Stimulated activated CD8-positive, alpha-beta memory T cell treated with anti-CD3 and anti-CD28 coated beads, Interleukin-15, amount 100 ng/mL, for 48 hours (primary cell): ENCODE measurements around the gene DGKB.

Experiments
- DNase-seq, 2 donors: peaks; one replicate each; pipeline ENCODE4 v3.0.0-alpha.2; 2020; ENCODE audit warnings: low read depth in 2 of 2

DGKB gene

DNA sequence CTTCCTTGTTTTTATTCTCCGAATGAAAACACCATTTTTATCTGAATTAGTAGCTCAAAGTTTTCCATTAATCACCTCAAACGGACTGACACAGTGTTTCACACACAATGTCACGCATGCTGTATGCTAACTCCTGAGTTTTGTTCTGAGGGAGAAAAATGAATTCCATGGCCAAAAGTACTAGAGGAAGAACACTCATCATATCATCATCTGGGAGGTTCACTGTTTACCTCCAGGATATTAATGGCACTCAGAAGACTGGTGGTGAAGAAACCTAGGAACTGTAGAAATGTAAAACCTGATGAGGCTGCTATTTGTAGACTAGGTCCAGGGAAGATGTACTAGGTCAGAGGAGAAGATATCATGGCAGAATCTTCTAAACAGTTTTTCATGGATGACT is 517.5 kb downstream of the DGKB start:
- no peak for DNase-seq

DNA sequence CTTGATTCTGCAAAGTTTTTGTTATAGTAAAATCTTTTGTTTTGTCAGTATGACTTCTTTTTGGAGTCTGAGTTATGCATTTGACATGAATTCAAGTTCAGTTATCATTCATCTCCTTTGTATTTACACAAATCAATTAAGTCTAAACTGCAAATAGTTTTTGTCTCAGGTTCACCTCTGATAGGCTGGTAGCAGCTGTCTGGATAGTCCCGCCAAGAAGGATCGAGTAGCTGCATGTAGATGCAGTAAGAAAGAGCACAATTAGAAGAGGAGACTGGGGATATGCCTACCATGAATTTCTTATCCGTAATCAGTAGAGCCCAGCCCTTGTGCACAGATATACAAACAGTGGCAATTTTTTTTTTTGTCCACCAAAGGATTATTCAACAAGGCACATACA is 520.6 kb downstream of the DGKB start:
- DNase-seq: no peak

DNA sequence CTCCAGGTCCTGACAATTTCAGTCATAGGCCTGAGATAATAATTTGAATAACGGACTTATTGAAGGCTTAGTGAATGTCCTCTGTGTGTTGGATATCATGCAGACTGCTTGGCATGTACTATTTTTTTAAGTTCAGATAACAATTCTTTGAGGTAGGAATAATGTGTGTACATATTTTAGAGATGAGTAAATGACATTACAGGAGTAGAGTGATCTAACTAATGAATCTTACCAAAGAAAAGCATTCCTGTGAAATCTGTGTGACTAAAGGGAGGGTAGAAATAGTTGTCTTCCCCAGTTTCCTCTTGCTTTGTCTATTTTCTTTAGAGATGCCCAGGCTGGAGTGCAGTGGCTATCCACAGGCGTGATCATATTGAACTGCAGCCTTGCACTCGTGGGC is 521.2 kb downstream of the DGKB start:
- no peak for DNase-seq

DNA sequence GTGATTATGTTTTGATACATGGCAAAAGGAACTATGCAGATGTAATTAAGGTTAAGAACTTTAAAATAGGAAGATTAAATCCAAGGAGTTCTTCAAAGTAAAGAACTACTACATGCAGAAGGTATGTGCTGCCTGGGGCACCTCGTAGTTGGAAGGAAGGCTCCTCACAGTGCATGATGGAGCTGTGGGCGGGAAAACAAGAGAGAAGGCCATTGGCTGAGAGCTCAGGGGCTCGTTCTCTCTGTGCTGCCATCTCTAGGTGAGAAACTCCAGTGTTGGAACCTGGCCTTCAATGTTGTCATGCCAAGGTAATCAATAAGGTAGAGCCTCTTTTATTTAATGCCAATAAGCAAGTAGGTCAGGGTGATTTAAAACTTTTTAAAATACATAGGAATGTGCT is 521.7 kb downstream of the DGKB start:
- no peak for DNase-seq

DNA sequence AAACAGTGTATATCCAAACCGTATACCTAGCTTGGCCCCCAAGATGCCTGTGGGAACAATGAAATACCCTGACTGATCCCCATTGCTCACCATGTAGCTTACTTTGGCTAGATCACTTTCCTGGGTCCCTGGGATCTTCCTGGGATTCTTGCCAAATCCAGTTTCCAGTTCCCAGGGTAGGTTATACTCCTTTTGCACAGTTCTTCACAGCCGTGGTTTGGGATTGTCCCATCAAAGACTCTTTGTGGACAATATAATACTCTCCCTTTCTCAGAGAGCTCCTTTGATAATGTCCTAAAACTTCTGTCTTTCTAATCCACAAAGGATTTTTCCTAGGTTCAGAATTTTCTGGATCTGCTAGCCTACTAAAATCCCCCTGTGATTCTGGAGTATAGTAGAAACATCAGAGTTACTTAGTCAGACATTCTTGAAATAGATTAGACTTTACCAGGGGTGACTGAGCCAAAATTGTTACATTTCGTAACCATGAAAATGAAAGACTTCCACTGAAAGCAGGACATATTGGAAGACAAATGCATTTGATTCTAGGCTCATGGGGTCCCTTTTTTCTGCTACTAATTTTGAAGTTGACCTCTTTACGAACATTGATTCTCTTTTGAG is 524.8 kb downstream of the DGKB start:
- DNase-seq: no peak

DNA sequence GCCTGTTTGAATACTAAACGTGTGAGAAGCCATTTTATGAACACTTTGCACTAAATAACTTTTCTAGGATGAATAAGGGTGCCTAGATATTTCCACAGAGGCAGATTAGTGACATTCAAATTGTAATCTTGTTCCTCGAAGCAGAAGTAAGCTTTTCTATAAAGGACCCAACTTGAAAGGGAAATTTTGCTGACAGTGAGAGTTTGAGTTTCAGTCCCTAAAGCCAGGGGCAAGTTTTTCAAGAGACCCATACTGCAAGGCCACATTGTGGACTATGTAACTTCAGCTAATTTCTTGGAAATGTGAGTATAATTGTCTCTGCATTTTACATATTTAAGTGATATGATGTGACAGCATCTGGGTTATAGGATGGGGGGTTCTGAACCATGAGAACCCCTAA is 525.8 kb downstream of the DGKB start:
- no peak for DNase-seq

DNA sequence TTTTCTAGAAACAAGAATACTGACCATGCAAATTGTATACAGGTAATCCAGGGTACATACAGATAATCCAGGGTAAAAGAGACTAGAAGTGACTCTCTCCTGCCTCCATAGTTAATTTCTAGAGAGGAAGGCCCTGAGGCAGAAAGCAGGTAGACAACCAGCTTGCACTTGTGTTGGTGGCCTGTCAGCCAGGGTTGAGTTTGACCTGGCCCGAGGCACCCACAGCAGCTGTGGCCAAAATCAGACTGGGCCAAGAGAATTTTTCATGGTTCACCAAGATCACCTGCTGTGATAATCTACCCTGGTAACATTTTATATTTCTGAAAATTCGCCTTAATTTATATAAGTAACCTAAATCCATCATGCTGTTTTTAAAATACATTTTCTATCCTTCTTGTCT is 526.6 kb downstream of the DGKB start:
- DNase-seq: no peak

DNA sequence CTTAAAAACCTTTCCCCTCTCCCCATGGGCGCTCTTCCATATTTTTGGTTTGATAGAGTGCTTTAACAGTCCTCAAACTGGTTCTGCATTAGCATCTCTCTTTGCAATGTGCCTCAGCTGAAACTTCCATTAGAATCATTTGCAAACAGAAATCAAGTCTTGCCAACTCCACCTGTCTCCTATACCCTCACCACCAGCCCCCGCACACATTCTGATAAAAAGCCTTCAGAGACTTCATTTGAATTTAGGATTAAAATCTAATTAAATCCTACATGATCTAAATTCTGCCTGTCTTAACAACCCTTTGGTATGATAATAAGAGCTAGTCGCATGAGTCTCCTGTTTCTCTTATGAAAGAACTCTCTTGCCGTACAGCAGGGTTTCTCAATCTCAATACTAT is 528.2 kb downstream of the DGKB start:
- DNase-seq: no peak

DNA sequence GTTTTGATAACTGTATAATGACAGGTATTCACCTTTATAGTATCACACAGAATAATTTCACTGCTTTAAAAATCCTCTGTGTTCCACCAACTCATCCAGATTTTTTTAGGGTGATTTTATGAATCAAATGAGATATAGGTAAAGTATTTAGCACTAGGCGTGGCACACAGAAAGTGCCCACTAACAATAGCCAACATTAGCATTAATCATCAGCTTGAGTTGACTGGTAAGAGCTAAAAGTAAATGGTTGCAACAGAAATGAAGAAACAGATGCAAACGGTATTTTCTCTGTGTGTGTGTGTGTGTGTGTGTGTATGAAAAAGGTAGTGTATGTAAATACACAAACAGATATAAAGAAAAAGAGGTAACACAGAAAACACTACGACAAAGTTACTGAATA is 534.3 kb downstream of the DGKB start:
- DNase-seq: no peak

DNA sequence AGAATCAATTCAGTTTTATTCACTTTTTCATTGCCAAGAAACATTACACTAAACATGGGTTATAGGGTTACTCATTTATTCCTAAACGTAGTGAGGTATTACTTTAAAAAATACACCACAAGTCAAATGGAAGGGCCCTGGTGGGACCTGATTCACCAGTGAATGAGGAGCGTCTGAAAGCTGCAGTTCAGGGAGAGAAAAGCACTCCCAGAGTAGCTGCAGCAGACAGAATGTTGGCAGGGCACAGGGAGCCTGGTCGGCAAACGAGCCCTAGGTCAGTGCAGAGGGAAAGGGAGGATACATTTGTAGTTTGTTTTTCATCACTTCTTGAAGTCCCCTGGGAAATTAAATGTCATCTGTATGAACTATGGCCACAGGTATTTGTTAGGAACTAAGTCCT is 551.4 kb downstream of the DGKB start:
- no peak for DNase-seq

DNA sequence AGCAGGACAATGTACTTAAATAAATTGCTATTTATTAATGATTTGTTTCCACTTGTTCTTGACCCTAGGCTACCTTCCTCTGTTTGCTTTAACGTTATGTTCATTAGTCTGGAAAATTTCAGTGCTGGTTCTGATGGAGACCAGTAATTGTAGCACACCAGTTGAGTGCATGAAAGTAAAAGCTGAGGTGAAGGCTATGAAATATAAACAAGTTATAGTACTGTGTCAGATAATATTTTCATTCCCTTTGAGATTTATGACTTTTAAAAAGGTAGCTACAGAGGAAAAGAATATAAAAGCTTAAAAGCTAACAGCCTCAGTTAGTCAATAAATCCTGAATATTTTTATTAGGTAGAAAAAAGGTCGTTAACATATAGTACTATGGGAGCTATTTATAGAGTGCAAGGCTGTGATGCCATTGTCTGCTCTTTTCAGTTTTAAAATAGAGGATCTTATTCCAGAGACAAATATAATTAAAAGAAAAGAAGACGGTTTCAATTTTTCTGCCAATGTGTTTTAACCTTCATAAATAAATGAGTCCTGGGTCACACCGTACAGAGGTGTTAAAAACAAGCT is 561.3 kb downstream of the DGKB start:
- DNase-seq: no peak

DNA sequence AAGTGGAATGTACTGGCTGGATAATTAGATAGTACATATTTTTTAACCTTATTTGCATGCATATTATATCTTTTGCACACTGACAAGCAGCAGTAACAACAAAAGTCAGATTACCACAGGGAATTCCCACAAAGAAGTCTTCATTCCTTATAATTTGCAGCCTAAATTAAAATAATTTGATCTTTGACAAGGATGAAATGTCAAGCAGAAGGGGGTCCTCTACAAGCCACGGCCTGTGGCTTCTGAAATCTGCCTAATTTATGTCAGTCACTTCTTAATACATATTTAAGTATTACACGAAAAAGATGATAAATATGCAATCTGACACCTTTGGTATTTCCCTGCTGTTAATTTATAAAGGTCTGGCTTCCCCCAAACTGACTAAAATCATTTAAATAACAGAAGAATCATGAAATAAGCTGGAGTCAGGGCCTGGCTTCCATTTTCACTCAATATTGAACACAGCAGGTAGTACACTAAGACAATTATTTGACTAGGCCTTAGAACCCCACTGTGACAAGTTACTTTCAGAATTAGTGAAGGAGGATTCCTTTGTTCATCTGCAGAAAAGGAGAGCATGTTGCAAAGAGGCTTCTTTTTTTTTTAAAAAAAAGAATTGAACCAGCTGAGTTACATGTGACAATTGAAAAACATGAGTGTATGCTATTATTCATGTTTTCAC is 562.0 kb downstream of the DGKB start:
- DNase-seq: no peak

DNA sequence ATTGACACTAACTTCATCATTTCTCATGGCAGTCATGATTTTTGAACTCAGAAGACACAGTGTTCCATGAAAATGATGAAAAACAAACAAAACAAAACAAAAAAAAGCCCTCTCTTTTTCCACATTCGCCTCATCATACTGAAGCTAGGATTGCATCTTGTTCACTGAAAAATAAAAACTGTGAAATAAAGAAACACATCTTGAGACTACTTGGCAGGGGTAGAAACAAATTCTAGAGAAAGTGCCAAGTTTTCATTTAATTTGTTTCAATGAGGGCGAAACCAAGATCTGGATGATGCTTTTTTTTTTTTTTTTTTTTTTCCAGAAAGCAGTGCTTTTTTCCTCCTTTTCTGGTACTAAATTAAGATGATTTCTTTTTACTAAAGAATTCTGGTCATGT is 562.7 kb downstream of the DGKB start:
- no peak for DNase-seq

DNA sequence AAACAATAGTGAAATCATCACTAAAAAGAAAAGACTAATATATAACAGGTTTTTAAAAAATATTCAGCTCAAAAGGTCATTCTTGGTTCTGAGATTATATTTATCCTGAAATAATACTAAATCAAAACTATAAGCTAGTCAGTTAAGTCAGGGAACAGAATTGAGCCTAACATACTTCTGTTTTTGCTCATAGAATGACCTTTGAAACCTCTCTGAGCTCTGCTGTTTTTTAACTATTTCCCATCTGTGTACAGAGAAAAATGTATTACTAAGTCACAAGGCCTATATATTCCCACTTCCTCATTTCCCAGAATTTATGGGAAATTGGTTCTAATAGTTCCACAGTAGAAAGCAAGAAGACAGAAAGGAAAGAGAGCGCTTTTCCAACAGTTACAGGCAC is 566.3 kb downstream of the DGKB start:
- DNase-seq: no peak

DNA sequence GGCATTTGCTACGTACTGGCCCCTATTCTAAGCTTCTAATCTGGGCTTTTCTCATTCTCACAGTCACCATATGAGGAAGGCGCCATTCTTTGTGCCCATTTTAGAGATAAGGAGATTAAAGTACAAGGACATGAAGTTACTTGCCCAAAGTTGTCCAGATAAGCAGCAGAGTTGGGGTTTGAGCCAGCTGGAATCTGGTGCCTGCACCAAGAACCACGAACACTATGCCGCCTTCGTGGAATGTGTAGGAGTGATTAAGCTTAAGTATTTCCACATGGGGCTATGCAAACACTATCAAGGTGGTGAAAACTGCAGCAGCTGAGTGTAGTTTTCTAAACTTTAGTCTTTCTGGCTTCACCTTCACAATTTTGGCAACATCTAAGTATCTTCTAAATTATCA is 570.4 kb downstream of the DGKB start:
- DNase-seq: no peak

DNA sequence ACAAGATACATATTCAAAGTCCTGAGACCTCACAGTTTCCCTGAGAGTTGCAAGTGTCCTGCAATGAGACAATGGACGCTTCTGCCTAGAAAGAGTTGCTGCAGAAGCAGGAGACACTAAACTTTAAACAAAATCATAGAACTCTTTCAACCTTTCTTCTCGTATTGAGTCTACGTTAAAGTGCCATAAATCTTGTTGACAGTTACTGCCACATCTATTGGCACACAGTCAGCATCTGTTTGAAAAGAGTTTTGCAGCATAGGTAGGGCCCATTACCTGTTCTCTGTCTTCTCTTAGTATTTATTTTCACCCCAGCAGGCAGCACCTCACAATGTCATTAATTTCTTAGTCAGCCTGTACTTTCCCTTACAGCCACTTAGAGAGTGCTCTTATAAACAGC is 577.8 kb downstream of the DGKB start:
- no peak for DNase-seq

DNA sequence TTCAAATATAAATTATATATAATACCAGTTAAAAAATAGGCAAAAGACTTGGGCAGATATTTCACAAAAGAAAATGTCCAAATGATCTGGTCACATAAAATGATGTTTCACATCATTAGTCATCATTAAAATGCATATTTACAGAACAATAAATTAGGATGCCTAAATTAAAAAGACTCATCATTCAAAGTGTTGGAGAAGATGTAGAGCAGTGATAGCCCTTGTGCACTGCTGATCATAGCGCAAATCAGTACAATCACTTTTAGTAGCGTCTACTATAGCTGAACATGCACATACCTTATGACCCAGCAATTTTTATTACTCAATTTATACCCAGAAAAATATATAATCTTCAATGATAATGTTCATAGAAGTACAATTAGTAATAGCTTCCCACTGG is 579.8 kb downstream of the DGKB start:
- no peak for DNase-seq

DNA sequence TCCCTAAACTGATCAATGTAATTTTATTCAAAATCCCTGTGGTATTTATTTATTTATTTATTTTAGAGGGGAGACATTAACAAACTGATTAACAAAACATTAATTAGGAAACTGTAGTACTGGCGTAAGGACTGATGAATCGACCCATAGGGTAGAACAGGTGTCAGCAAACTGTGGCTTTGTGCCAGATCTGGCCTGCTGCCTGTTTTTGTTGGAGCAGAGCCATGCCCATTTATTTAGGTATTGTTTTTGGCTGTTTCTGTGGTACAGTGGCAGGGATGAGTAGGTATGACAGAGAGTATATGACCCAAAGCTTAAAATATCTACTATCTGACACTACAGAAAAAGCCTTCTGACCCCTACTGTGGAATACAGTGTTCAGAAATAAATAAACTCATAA is 580.6 kb downstream of the DGKB start:
- no peak for DNase-seq

DNA sequence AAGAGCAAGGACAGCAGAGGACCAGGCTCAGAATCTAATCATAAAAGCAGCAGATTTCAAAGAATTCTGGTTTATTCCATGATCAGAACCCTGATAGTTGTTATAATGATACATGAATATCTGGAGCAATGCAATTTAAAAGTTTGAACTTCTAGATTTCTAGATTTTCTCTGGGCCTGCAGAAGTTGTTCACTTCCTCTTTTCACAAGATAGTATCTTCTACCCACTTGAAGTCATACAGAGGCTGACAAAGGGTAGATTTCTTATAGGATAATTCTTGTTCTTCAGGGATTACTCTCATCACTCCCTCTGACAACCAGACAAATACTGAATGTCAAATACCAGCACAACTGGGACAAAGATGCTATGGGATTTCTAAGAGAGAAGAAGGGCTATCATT is 593.1 kb downstream of the DGKB start:
- DNase-seq: no peak

DNA sequence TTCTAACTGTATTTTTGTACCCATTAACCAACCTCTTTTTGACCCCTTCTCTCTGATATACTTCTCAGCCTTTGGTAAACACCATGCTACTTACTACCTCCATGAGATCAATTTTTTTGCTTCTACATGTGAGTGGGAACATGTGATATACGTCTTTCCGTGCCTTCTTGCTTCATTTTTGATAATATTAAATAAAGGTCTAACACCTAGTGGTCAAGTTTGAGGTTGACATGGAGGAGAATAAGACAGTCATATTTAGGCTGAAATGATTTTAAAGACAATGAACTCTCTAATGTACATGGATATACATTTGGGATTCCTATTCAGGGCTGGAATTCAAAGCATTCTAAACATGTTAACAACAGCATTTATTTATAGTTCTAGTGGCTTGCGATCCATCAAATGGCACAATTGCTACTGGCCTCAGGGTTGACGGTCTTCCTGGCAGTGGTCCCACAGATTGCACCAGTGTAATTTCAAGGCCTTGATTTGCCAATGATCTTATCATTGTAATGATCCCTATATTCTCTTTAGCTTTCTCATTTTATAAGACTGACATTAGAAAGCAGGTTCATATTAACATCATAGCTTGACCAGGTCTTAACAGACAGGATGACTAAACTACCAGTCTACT is 597.2 kb downstream of the DGKB start:
- DNase-seq: no peak

DNA sequence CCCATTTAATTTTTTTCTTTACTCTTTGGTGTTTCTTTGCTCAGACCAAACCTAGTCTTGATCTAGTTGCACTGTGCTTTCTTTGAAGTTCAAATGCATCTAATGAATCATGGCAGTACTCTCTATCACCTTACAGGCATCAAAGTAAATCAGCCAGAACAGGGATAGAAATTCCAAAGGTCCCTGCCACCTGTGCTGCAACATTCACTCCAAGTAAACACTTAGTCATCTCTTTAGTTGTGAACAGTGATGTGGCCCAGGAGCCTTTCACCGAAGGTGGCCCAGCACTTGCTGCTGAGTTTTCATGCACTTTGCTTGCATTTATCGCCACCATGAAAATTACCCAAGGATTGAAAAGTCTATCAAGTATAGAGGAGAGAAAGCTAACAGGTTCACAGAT is 599.0 kb downstream of the DGKB start:
- no peak for DNase-seq

DNA sequence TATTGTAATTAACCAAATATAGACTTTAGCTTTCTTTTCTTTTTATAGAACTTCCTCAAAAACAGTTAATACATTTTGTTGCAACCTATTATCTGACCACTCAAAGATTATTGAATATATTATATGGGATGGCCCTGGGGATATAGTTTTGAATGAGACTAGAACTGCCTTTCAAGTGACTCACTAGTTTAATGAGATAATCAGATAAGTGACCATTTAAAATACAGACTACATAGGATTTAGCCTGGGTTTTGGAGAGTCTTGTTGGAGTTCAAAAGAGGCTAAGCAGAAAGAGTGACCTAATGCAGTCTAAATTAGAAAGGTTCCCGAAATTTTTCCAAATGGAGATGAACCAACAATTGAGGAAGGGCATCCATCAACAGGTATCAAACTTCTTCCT is 607.9 kb downstream of the DGKB start:
- no peak for DNase-seq

DNA sequence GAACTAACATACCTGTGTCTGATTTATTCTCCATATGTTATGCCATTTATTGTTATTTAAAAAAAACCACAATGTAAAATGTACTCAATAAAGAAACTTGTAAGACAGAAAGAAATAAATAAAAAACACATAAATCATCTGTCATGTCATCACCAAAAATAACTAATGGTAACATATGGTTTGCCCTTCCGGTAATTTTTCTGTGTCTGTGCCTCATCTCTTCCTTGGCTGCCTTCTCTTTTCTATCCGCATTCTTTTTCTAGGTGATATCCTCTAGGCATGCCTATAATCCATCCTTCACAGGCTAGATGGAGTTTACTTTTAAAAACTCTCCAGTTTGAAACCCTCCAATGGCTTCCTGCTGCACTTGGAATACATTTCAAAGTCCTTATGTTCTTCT is 609.1 kb downstream of the DGKB start:
- no peak for DNase-seq
